HCT116 (cell line): ENCODE results near the gene SULT2B1. TPM values are rescaled to one million over a fixed set of nuclear protein-coding genes. Genes with fewer than 3 reads are reported as not detected.

Experiments
- ATAC-seq: fragments of 200-7000 bp; cut with Tn5 transposase; 2 replicates; pipeline ENCODE4 v1.9.1; 2020; ENCODE audit warnings: mild to moderate bottlenecking, moderate library complexity
- BruUV-seq: library from RNA; stranded (reverse); fragments of 400-500 nt; replicated peaks from 2 replicates; lab custom pipeline; 2021; lab: Mats Ljungman, UMichigan
- CTCF ChIA-PET: fragments of 300-600 bp; sonication (Branson Sonifier 250); formaldehyde crosslinking; loops from one replicate; lab custom pipeline; 2021; ENCODE audit warnings: antibody characterized with exemption; lab: Charles Lee
- POLR2A ChIA-PET: fragments of 300-600, 350-600 bp; sonication (Branson Sonifier 250); formaldehyde crosslinking; loops from one replicate; lab custom pipeline; 2021; ENCODE audit warnings: antibody characterized with exemption; lab: Charles Lee
- RAD21 ChIA-PET, 2 experiments: fragments of 300-600 bp; sonication (Branson Sonifier 250); formaldehyde crosslinking; loops; one replicate each; lab custom pipeline; 2023; ENCODE audit warnings: low total read pairs in 2 of 2; ENCODE audit not compliant: uncharacterized antibody in 2 of 2, unreplicated experiment in 2 of 2, low non-redundant PET in 1 of 2; lab: Charles Lee
- DNase-seq: peaks from one replicate; pipeline ENCODE4 v3.0.0-alpha.2; 2010; ENCODE audit warnings: low read depth, low spot score
- H2AFZ ChIP-seq: fragments of 200-600 bp; shearing (Covaris generic), sonication (generic); 2 replicates; pipeline ENCODE4 v1.6.1; 2017; ENCODE audit warnings: low read depth, mixed run types, mixed read lengths, antibody characterized with exemption, low read length; ENCODE audit not compliant: poor library complexity, severe bottlenecking
- H3K27ac ChIP-seq: 2 replicates; pipeline ENCODE4 v1.5.1; 2012; ENCODE audit warnings: low read depth, low read length
- H3K27me3 ChIP-seq: fragments of 200-600 bp; sonication (generic); 2 replicates; pipeline ENCODE4 v1.6.1; 2016; ENCODE audit warnings: mixed run types, low read length, mixed read lengths; ENCODE audit not compliant: insufficient read depth
- H3K36me3 ChIP-seq, 2 experiments: fragments of 200-500 bp in 1 of 2; fragments of 200-600 bp in 1 of 2; sonication (Bioruptor generic) in 1 of 2; sonication (generic) in 1 of 2; 2 replicates each; pipeline versions ENCODE4 v1.5.1 to v1.6.1; 2014 to 2016; ENCODE audit warnings: low read length in 2 of 2, inconsistent platforms in 1 of 2, mixed read lengths in 1 of 2, mixed run types in 1 of 2; ENCODE audit not compliant: insufficient read depth in 2 of 2, control insufficient read depth in 1 of 2
- H3K4me1 ChIP-seq, 2 experiments: fragments of 200-600 bp in 1 of 2; sonication (generic) in 1 of 2; 2 replicates each; pipeline versions ENCODE4 v1.5.1 to v1.6.1; 2012 to 2017; ENCODE audit warnings: low read length in 2 of 2, inconsistent platforms in 1 of 2, mild to moderate bottlenecking in 1 of 2, mixed read lengths in 1 of 2, mixed run types in 1 of 2, moderate library complexity in 1 of 2; ENCODE audit not compliant: insufficient read depth in 2 of 2, control insufficient read depth in 1 of 2
- H3K4me2 ChIP-seq: fragments of 200-600 bp; sonication (generic); 2 replicates; pipeline ENCODE4 v1.6.1; 2017; ENCODE audit warnings: mixed run types, low read length, mixed read lengths
- H3K4me3 ChIP-seq, 2 experiments: fragments of 200-600 bp in 1 of 2; sonication (generic) in 1 of 2; replicated peaks in 1 of 2; 2 replicates each; pipeline ENCODE4 v1.5.1; 2011 to 2016; ENCODE audit warnings: low read length in 2 of 2, control low read depth in 1 of 2, low read depth in 1 of 2, mild to moderate bottlenecking in 1 of 2, mixed read lengths in 1 of 2, mixed run types in 1 of 2
- H3K79me2 ChIP-seq: fragments of 200-600 bp; sonication (generic); 2 replicates; pipeline ENCODE4 v1.6.1; 2017; ENCODE audit warnings: mild to moderate bottlenecking, mixed run types, low read length, moderate library complexity, mixed read lengths; ENCODE audit not compliant: insufficient read depth
- H3K9ac ChIP-seq: fragments of 200-600 bp; sonication (generic); 2 replicates; pipeline ENCODE4 v1.6.1; 2016; ENCODE audit warnings: low read length, mixed read lengths
- H3K9me2 ChIP-seq: fragments of 200-600 bp; sonication (generic), shearing (Covaris generic); 2 replicates; pipeline ENCODE4 v1.6.1; 2017; ENCODE audit warnings: mixed run types, mild to moderate bottlenecking, moderate library complexity; ENCODE audit not compliant: insufficient read depth
- H3K9me3 ChIP-seq, 2 experiments: fragments of 200-500 bp in 1 of 2; fragments of 200-600 bp in 1 of 2; sonication (Bioruptor generic) in 1 of 2; sonication (generic) in 1 of 2; 2 replicates each; pipeline ENCODE4 v1.6.1; 2014 to 2017; ENCODE audit warnings: low read length in 2 of 2, mixed read lengths in 2 of 2, inconsistent platforms in 1 of 2, low read depth in 1 of 2, mild to moderate bottlenecking in 1 of 2, mixed run types in 1 of 2, moderate library complexity in 1 of 2; ENCODE audit not compliant: control insufficient read depth in 1 of 2, insufficient read depth in 1 of 2
- H4K20me1 ChIP-seq: fragments of 200-600 bp; sonication (generic), shearing (Covaris generic); 2 replicates; pipeline ENCODE4 v1.6.1; 2017; ENCODE audit warnings: mixed run types, mild to moderate bottlenecking, moderate library complexity; ENCODE audit not compliant: insufficient read depth
- CBX3 ChIP-seq: IDR thresholded peaks from 2 replicates; pipeline ENCODE4 v1.6.1; 2012; ENCODE audit warnings: low read depth
- EGR1 ChIP-seq: IDR thresholded peaks from 2 replicates; pipeline ENCODE4 v1.6.1; 2012; ENCODE audit warnings: low read depth
- EZH2phosphoT487 ChIP-seq: fragments of 200-600 bp; IDR thresholded peaks from 2 replicates; pipeline ENCODE4 v1.6.1; 2018; ENCODE audit warnings: antibody characterized with exemption, borderline replicate concordance
- POLR2A ChIP-seq: IDR thresholded peaks from 2 replicates; pipeline ENCODE4 v1.7.0; 2011; ENCODE audit warnings: borderline replicate concordance; ENCODE audit not compliant: insufficient read depth, insufficient read length; ENCODE audit errors: extremely low read depth
- POLR2AphosphoS5 ChIP-seq: IDR thresholded peaks from 2 replicates; pipeline ENCODE4 v1.6.1; 2011; ENCODE audit warnings: mild to moderate bottlenecking, low read depth, low read length, moderate library complexity
- YY1 ChIP-seq: IDR thresholded peaks from 2 replicates; pipeline ENCODE4 v1.6.1; 2011; ENCODE audit warnings: low read length, low read depth, moderate library complexity, mild to moderate bottlenecking; ENCODE audit not compliant: insufficient replicate concordance; ENCODE audit errors: extremely low read depth
- ZFX ChIP-seq: fragments of 450-650 bp; IDR thresholded peaks from 2 replicates; pipeline ENCODE4 v1.6.1; 2017
- intact Hi-C: fragments of 100-400 bp; cut with micrococcal nuclease; formaldehyde crosslinking; loops from 2 replicates; pipeline ENCODE4 v1.10.0; 2022
- total RNA-seq: library from RNA; stranded (reverse); gene quantifications from one replicate; pipeline ENCODE4 v1.2.1, GENCODE V29; 2021; ENCODE audit not compliant: unreplicated experiment

The SULT2B1 gene
- total RNA-seq, 1 experiment from 2014 or later = 4.8 TPM

DNA sequence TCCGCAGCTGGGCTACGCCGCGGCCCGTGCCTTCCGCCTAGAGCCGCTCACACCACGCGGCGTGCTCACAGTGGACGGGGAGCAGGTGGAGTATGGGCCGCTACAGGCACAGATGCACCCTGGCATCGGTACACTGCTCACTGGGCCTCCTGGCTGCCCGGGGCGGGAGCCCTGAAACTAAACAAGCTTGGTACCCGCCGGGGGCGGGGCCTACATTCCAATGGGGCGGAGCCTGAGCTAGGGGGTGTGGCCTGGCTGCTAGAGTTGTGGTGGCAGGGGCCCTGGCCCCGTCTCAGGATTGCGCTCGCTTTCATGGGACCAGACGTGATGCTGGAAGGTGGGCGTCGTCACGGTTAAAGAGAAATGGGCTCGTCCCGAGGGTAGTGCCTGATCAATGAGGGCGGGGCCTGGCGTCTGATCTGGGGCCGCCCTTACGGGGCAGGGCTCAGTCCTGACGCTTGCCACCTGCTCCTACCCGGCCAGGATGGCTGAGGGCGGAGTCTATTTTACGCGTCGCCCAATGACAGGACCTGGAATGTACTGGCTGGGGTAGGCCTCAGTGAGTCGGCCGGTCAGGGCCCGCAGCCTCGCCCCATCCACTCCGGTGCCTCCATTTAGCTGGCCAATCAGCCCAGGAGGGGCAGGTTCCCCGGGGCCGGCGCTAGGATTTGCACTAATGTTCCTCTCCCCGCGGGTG is 77.8 kb downstream of the SULT2B1 start (continued):
- TF ChIP-seq YY1 (peak; percentile 34), EGR1 (no peak), POLR2AphosphoS5 (peak; percentile 95), EZH2phosphoT487 (no peak), ZFX (0 out of 2 replicates have a peak, but pooled peaks have one; percentile 2)

DNA sequence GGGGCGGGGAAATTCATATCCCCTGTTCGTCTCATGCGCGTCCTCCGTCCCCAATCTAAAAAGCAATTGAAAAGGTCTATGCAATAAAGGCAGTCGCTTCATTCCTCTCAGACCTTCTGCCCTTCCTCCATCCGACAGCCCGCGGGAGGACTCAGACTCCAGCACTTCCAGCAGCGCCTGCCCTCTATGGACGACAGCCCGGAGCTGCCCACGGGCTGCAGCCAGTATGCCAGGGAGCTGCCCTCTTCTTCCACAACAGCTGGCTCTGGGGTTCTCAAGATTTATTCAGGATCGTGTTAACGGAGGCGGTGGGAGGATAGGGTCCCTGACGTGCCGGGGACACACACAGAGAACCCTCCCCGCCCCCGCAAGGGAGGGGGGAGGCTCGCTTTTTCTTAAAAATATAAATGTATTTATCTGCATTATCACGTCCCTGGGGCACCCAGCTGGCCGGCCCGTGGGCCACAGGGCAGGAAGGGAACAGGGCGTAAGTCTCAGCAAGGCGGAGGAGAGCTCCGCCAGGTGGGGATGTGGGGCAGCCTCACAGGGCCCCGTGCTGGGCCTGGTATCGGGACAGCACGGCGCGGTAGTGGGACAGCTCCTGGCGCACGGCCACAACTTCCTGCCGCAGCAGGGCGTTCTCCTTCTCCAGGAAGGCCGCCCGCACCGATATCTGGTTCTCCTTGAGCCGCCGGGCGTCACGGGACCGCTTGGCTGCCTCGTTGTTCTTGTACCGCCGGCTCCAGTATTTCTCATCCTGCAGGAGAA is 78.5 kb downstream of the SULT2B1 start:
- BruUV-seq = no TSS peak
- DNase-seq = no peak
- no peak overlapping the region for H2AFZ ChIP-seq

More for the DNA sequence above, 78.5 kb downstream of the SULT2B1 start:
- Histone ChIP-seq H4K20me1 (no peaks in the 10 kb centered on the region), H3K27me3 (no peaks in the 10 kb centered on the region), H3K79me2 (peaks cover 12% of the 10 kb centered on the region), H3K4me1 (peaks cover 47 to 64% of the 10 kb centered on the region in 2 experiments), H3K4me2 (peak overlapping the region; percentile 63), H3K9me3 (no peaks in the 10 kb centered on the region), H3K9ac (peak overlapping the region; percentile 51; the same call in 1 of the 2 replicates), H3K9me2 (no peaks in the 10 kb centered on the region), H3K4me3 (peak overlapping the region; percentile 15 to 32; a peak in 2 of 4 replicates), H3K27ac (peak overlapping the region; percentile 57), H3K36me3 (peaks cover 2 to 13% of the 10 kb centered on the region in 2 experiments; a peak in 1 of 4 replicates)
- RAD21 ChIA-PET = interaction anchor here in 1 of 2 experiments (0.9 kb wide), 1 partner anchor 11 kb away, joined by 3 read pairs; the partner anchor contains the start of genes RPL18 and SPHK2
- TF ChIP-seq POLR2A (peak; percentile 77), CBX3 (no peak)
- POLR2A ChIA-PET = interaction anchor here (1.3 to 2.0 kb wide), 6 partner anchors 10 to 21 kb away, joined by 4 to 22 read pairs (median 6); partner anchors contain the start of genes CA11, RPL18 and SPHK2
- CTCF ChIA-PET = interaction anchor here (0.7 to 1.0 kb wide), 2 partner anchors 11 to 140 kb away, joined by 3 to 4 read pairs; partner anchors contain the start of genes RPL18 and SPHK2
- intact Hi-C loops = no loop called here
- peak; percentile 0; the same call in 1 of the 2 replicates for ATAC-seq
